ENCODE data around the gene SCN5A. TPM values are rescaled to one million over a fixed set of nuclear protein-coding genes. Genes with fewer than 3 reads are reported as not detected.

SCN5A gene
- total RNA-seq, 4 donors from 2014 or later = 0.39 to 0.42 TPM; not detected in 2

- 76 to 95% methylated on average over 5 to 6 of the region's 6 CpGs for WGBS, 2 donors
- intact Hi-C loops (cut with DNase I; ENCODE audit: low total_unique reads) = no loop called here
- no peak for TF ChIP-seq POLR2A (IDR thresholded peaks at IDR 0.05)
- TF ChIP-seq CTCF (IDR thresholded peaks at IDR 0.05) = no peak
- no peak overlapping the region for H3K4me3 ChIP-seq (ENCODE audit: low read depth, poor library complexity, severe bottlenecking)
- DNase-seq (ENCODE audit: low spot score in 2 of 2) = no peak
Measured at GRCh38 chr3:38636881-38637280, 12.6 kb downstream of the SCN5A start.

GRCh38 chr3:38636464-38636863, 13.0 kb downstream of the SCN5A start:
- DNase-seq (ENCODE audit: low spot score in 2 of 2) = no peak
- intact Hi-C loops (cut with DNase I; ENCODE audit: low total_unique reads) = no loop called here
- WGBS, 2 donors = 51 to 58% methylated on average over 5 to 7 of the region's 7 CpGs

GRCh38 chr3:38634111-38634510, 15.4 kb downstream of the SCN5A start:
- no peak for DNase-seq (ENCODE audit: low spot score in 2 of 2)
- intact Hi-C loops (cut with DNase I; ENCODE audit: low total_unique reads) = no loop called here
- H3K4me3 ChIP-seq (ENCODE audit: low read depth, poor library complexity, severe bottlenecking) = no peak overlapping the region
- WGBS, 2 donors = 65 to 68% methylated on average over 11 of the region's 11 CpGs
- TF ChIP-seq CTCF (IDR thresholded peaks at IDR 0.05) = no peak
- TF ChIP-seq POLR2A (IDR thresholded peaks at IDR 0.05) = no peak

More at GRCh38 chr3:38636464-38636863, 13.0 kb downstream of the SCN5A start:
- TF ChIP-seq CTCF (IDR thresholded peaks at IDR 0.05) = no peak
- no peak for TF ChIP-seq POLR2A (IDR thresholded peaks at IDR 0.05)
- no peak overlapping the region for H3K4me3 ChIP-seq (ENCODE audit: low read depth, poor library complexity, severe bottlenecking)

GRCh38 chr3:38632989-38633388, 16.5 kb downstream of the SCN5A start:
- DNase-seq (ENCODE audit: low spot score in 2 of 2) = no peak
- intact Hi-C loops (cut with DNase I; ENCODE audit: low total_unique reads) = no loop called here
- WGBS, 2 donors = 65 to 74% methylated on average over 7 to 12 of the region's 12 CpGs
- TF ChIP-seq POLR2A (IDR thresholded peaks at IDR 0.05) = no peak
- no peak for TF ChIP-seq CTCF (IDR thresholded peaks at IDR 0.05)
- H3K4me3 ChIP-seq (ENCODE audit: low read depth, poor library complexity, severe bottlenecking) = no peak overlapping the region

- intact Hi-C loops (cut with DNase I; ENCODE audit: low total_unique reads) = no loop called here
- no peak overlapping the region for H3K4me3 ChIP-seq (ENCODE audit: low read depth, poor library complexity, severe bottlenecking)
- 62 to 72% methylated on average over 5 of the region's 5 CpGs for WGBS, 2 donors
- DNase-seq (ENCODE audit: low spot score in 2 of 2) = no peak
- TF ChIP-seq POLR2A (IDR thresholded peaks at IDR 0.05) = no peak
- TF ChIP-seq CTCF (IDR thresholded peaks at IDR 0.05) = no peak
Measured at GRCh38 chr3:38630606-38631005, 18.9 kb downstream of the SCN5A start.

GRCh38 chr3:38630070-38630469, 19.4 kb downstream of the SCN5A start:
- no peak for DNase-seq (ENCODE audit: low spot score in 2 of 2)
- WGBS, 2 donors = 84 to 89% methylated on average over 8 of the region's 8 CpGs
- intact Hi-C loops (cut with DNase I; ENCODE audit: low total_unique reads) = no loop called here
- H3K4me3 ChIP-seq (ENCODE audit: low read depth, poor library complexity, severe bottlenecking) = no peak overlapping the region
- TF ChIP-seq CTCF (IDR thresholded peaks at IDR 0.05) = no peak
- no peak for TF ChIP-seq POLR2A (IDR thresholded peaks at IDR 0.05)
